BJ (cell line): ENCODE measurements around the gene AP3B1. TPM values are rescaled to one million over a fixed set of nuclear protein-coding genes. Genes with fewer than 3 reads are reported as not detected.
"Not testable (repeated sequence)": the region's sequence is repeated elsewhere in the genome, so short reads cannot be mapped to it uniquely, and the experiment has no call there.

Experiments used
- CTCF ChIA-PET: fragments of 350-600 bp; formaldehyde crosslinking; extraction: SDS; loops from one replicate; lab custom pipeline; 2021; ENCODE audit warnings: antibody characterized with exemption, inconsistent platforms; lab: Yijun Ruan, JAX
- POLR2A ChIA-PET: fragments of 300-600 bp; sonication (Branson Sonifier 250); formaldehyde crosslinking; extraction: SDS; loops from one replicate; lab custom pipeline; 2021; ENCODE audit warnings: antibody characterized with exemption; lab: Charles Lee
- DNase-seq: peaks from one replicate; pipeline ENCODE4 v3.0.0-alpha.2; 2011; ENCODE audit warnings: low read depth
- H3K27me3 ChIP-seq: 2 replicates; pipeline ENCODE4 v1.6.0; 2011; ENCODE audit warnings: low read length; ENCODE audit not compliant: control insufficient read depth, insufficient read depth
- H3K36me3 ChIP-seq: 2 replicates; pipeline ENCODE4 v1.5.1; 2011; ENCODE audit warnings: low read length; ENCODE audit not compliant: control insufficient read depth, insufficient read depth
- H3K4me3 ChIP-seq: 2 replicates; pipeline ENCODE4 v1.5.1; 2011; ENCODE audit warnings: low read depth, mild to moderate bottlenecking, control low read depth, low read length
- CTCF ChIP-seq: IDR thresholded peaks from 2 replicates; pipeline ENCODE4 v1.5.1; 2011; ENCODE audit warnings: low read depth, mild to moderate bottlenecking, control low read depth, inconsistent platforms, low read length, moderate library complexity; ENCODE audit not compliant: insufficient read depth
- polyA plus RNA-seq: library from polyadenylated mRNA; depleted of rRNA; stranded (reverse); fragments of >200 nt; gene quantifications from 2 replicates; pipeline ENCODE4 v1.2.3, GENCODE V29; 2011

AP3B1 gene
- polyA plus RNA-seq, 1 experiment, result 23.9 TPM

DNA sequence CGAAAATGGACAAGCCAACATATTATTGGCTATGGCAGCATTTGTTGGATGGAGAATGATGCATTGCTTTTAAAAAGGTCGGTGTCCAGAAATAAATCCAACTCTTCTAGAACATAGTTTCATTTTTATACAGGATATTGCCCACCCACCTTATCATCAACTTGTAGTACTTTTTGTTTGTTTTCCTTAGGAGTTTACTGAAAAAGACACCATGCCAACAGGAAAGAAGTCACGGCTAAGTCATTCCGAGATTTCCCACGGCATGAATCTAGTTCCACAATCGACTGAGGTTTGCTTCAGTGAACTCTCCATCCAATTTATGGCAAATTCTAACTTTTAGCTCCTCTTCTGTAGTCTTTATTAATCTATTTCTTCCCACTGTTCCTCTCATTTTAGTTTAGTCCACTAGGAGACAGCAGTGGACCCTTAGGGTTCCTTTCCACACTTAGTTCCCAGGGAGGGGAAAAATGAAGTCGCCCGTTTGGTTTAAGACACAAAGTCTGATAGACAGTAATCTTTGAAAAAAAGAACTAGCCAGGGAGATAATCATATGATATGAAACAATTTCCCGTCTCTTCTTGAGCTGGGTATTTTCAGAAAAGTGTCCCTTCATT lies 237.5 kb downstream of the AP3B1 start:
- POLR2A ChIA-PET, result no interaction called here
- Histone ChIP-seq H3K4me3 (no peak overlapping the region), H3K36me3 (no peaks in the 10 kb centered on the region), H3K27me3 (no peaks in the 10 kb centered on the region)
- no peak for TF ChIP-seq CTCF
- DNase-seq, result no peak
- CTCF ChIA-PET, result interaction anchor here (1.2 kb wide), 1 partner anchor 9 kb away, joined by 3 read pairs; no protein-coding TSS in a partner anchor

- Histone ChIP-seq H3K36me3 (no peaks in the 10 kb centered on the region), H3K4me3 (no peak overlapping the region), H3K27me3 (no peaks in the 10 kb centered on the region)
- POLR2A ChIA-PET, result no interaction called here
- TF ChIP-seq CTCF, result no peak
- no peak for DNase-seq
- CTCF ChIA-PET, result no interaction called here
Measured at GRCh38 chr5:78056053-78056452, 238.4 kb downstream of the AP3B1 start.

- H3K36me3 ChIP-seq, result no peaks in the 10 kb centered on the region
- ChIA-PET POLR2A (no interaction called here), CTCF (no interaction called here)
- no peak overlapping the region for H3K4me3 ChIP-seq
- TF ChIP-seq CTCF, result no peak
- H3K27me3 ChIP-seq, result no peaks in the 10 kb centered on the region
- DNase-seq, result peak; percentile 25
Measured at GRCh38 chr5:78050888-78051287, 243.6 kb downstream of the AP3B1 start.

DNA sequence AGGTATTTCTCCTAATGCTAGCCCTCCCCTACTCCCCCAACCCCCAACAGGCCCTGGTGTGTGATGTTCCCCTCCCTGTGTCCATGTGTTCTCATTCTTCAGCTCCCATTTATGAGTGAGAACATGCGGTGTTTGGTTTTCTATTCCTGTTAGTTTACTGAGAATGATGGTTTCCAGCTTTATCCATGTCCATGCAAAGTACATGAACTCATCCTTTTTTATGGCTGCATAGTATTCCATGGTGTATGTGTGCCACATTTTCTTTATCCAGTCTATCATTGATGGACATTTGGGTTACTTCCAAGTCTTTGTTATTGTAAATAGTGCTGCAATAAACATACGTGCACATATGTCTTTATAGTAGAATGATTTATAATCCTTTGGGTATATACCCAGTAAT lies 247.7 kb downstream of the AP3B1 start:
- POLR2A ChIA-PET, DNase-seq, H3K36me3 ChIP-seq, CTCF ChIA-PET, H3K4me3 ChIP-seq, H3K27me3 ChIP-seq: not testable (repeated sequence)

DNA sequence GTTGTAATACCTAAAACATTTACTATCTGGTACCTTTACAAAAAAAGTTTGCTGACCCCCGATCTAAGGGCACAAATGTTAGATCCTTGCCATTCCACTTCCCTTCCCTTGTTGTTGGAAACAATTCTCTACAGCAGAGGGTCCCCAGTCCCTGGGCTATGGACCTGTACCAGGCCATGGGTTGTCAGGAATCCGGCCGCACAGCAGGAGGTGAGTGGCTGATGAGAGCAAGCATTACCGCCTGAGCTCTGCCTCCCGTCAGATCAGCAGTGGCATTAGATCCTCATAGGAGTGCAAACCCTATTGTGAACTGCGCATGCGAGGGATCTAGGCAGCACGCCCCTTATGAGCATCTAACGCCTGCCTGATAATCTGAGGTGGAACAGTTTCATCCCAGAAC lies 248.5 kb downstream of the AP3B1 start:
- no peak for TF ChIP-seq CTCF
- no peak overlapping the region for H3K4me3 ChIP-seq
- no peaks in the 10 kb centered on the region for H3K36me3 ChIP-seq
- ChIA-PET CTCF (no interaction called here), POLR2A (no interaction called here)
- H3K27me3 ChIP-seq, result no peaks in the 10 kb centered on the region
- DNase-seq, result no peak

DNA sequence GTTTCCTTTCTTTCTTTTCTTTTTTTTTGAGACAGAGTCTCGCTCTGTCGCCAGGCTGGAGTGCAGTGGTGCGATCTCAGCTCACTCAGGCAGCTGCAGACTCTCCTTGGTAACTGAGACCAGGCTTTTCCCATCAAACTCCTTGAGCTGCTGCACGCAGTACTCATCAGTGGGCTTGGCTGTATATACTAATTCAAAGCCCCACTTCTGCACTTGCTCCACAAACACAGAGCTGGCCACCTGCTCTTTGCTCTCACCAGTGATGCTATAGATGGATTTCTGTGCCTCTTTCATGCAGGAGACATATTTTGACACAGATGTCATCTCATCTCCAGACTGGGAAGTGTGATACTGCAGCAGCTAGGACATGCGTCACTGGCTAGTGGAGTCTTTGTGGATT lies 252.7 kb downstream of the AP3B1 start:
- no peak for DNase-seq
- no peak overlapping the region for H3K4me3 ChIP-seq
- H3K36me3 ChIP-seq, result no peaks in the 10 kb centered on the region
- H3K27me3 ChIP-seq, result no peaks in the 10 kb centered on the region
- CTCF ChIA-PET, result interaction anchor here (1.6 kb wide), 1 partner anchor 8 kb away, joined by 4 read pairs; no protein-coding TSS in a partner anchor
- POLR2A ChIA-PET, result no interaction called here
- TF ChIP-seq CTCF, result no peak
